Raji (cell line): ENCODE results near the gene TMPRSS11D.

Experiments
- POLR2A ChIP-seq: IDR thresholded peaks from 2 replicates; pipeline ENCODE4 v1.6.1; 2011; ENCODE audit warnings: low read depth, low read length, control low read depth; ENCODE audit not compliant: insufficient read depth

Gene TMPRSS11D

DNA sequence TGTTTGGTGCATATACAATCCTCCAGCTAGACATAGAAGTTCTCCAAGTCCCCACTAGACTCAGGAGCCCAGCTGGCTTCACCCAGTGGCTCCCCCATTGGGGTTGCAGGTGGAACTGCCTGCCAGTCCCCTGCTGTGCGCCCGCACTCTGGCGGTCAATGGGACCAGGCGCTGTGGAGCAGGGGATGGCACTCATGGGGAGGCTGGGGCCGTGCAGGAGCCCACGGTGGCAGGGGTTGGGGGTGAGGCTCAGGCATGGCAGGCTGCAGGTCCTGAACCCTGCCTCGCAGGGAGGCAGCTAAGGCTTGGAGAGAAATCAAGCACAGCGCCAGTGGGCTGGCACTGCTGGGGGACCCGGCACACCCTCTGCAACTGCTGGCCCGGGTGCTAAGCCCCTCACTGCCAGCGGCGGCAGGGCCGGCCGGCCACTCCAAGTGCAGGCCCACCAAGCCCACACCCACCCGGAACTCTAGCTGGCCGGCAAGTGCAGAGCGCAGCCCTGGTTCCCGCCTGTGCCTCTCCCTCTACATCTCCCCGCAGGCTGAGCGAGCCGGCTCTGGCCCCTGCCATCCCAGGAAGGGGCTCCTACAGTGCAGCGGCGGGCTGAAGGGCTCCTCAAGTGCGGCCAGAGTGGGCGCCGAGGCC is 12.7 kb upstream of the TMPRSS11D start:
- TF ChIP-seq POLR2A: no peak

DNA sequence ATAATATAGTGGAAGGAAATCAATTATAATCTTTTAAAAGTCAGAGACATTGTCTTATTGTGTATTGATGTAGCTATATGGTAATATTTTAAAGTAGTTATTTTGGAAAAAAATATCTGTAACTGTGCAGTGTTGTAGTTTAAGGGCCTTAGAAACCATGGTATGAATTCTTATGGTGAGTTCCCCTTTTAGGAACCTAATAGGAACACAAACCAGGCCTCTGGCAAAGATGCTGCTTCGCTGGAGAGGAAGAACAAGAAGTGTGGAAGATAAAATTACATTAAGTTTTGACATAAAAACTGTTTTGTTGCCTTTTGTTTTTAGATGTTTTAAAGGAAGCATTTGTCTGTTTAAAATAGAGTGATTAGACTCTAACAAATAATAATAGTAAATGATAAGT is 10.9 kb upstream of the TMPRSS11D start:
- no peak for TF ChIP-seq POLR2A

DNA sequence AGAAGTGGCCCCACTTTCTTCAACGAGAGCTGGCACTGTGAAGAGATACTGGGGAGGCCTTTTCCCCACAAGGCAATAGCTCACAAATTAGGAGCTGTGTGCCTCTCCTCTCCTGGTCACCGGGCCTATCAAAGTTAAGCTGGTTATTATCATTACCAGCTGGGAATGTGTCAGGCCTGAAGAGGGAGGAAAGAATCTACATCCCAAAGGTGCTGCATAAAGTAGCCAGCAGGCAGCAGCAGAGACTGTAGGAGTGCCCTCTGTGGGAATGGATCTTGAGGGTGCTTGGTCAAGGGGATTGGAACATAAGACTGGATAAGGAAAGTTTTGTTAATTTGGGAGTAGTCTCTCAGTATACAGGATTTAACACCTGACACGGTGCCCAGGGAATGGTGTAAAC is 9.1 kb upstream of the TMPRSS11D start:
- no peak for TF ChIP-seq POLR2A

DNA sequence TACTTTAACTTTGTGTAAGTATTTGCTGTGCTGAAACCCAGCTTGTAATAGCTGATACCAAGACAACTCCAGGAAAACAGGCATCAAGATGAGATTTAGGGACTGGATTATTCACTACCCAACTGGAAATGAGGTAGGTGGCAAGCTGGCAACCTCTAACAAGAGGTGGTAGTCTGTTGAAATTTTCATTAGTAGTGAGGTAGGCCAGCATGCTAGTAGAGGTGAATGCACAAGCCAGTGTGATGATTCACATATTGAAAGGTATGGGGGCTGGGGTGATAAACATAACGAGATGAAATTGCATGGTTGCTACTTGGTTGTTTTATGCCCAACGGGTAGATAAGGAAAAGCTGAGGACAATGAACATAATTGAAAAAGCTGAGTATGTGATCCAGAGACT is 8.5 kb upstream of the TMPRSS11D start:
- no peak for TF ChIP-seq POLR2A

DNA sequence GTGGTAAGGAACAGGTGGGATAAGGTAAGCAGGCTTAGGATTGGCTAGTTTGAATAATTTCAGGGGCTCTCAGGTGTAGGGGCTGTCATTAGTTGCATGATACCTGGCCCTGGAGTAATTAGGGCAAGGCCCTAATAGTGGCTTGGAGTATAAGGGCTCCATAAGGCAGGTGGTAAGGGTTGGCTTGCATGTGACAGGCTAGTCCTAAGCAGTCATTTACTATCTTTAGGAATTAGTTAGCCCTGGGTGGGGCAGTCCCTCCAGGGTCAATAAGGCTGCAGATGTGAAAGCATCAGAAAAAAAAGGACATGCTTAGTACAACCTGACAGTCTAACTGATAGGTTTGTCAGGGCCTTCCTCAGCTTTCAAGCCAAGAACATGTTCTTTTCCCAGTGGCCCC is 7.8 kb upstream of the TMPRSS11D start:
- no peak for TF ChIP-seq POLR2A

DNA sequence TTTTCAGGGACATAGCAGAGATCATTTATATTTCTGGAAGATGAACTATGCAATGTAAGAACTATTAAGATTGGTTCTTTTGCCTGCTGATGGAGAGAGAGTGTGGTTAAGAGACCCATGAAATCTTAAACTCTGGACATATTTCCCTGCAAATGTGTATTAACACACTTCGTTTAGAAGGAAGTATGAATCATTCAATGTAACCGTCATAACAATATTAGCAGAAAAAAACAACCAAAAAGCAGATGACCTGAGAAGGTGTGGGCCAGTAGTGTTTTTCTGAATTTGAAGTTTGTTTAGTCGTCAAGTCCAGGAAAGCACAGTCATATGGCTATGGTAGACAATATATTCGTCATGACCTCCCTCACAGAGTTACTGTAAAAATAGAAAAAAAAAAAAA is 2.5 kb upstream of the TMPRSS11D start:
- TF ChIP-seq POLR2A: no peak

DNA sequence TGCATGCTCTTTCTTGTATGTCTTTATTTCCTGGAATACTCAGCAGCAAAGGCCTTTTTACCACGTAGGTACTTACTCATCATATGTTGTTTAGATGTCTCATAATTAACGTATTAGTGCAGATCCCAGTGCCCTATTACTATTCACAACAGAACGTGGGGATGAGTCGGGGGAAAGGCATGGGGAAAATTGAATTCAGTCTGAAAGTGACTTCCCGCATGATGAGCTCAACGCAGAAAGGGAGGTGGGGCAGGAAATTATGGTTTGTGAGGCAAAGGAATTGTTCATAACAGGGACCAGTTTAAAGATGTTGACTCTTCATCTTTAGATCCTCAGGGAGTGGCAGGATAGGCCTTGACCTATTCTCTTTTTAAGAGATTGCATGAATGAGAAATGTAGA is 2.0 kb upstream of the TMPRSS11D start:
- TF ChIP-seq POLR2A: no peak

DNA sequence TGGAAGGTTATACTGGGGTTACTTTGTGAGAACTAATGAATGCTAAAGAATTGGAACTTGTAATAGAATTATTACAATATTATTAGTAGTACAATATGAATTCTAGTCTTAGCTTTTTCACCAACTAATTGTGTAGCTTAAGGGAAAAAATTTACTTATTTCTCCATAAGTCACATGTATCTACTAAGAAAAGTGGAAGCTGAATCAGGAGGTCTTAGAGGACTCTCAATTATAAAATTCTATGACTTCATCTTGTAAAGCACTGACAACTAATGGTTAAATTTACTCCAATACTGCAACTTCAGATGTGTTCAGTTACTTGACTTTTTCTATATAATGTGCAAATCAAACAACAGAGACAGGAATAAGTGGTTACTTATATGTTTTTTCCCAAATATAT is 899 bp upstream of the TMPRSS11D start:
- no peak for TF ChIP-seq POLR2A

DNA sequence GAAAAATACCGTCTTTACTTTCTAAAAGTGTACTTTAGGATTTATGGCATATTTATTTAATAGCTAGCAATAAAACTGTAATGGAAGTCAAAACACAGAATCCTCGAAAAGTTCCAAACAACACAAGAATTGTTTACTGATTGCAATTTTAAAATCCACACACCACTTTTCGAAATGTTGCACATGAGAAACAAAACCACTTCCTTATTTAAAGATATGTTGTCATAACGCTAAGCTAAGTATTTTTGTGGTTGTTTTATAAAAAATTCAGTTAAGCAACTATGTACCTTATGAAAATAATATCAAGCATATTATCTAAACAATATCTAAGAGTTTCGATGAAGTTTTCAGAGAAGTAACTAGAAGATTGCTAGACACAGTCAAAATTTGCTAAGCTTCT is 344 bp downstream of the TMPRSS11D start:
- no peak for TF ChIP-seq POLR2A

DNA sequence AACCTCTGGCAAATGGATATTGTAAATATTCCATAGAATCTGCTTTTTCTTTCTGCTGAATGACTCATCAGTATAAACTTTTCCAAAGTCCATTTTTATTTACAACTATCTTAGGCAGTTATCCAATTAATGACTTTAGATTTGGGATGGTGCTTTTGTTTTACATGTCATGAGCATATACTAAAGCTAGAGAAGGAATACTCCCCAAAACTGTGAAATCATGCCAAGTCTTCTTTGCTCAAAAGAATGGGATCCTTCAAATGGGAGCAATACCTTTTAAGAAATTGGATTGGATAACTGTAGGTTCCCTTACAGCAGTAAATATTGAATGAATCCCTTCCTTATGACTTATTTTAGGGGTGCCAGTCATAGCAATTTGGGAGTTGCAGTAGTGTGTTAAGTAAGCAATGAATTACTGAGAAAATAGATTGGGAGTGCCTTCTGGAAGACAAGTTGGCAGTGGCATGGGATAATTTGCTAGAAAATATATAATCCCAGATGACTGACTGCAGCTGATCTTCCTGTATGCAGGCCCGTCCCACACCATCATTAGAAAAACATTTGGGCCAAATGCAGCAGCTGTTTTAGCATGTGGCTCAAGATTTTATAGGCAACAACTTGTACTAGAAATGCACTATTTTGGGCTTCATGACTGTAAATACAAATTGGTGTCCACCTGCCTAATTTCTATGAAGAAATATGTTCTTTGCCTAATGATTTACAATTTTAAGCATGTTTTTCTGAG is 2.8 kb downstream of the TMPRSS11D start:
- TF ChIP-seq POLR2A: no peak

DNA sequence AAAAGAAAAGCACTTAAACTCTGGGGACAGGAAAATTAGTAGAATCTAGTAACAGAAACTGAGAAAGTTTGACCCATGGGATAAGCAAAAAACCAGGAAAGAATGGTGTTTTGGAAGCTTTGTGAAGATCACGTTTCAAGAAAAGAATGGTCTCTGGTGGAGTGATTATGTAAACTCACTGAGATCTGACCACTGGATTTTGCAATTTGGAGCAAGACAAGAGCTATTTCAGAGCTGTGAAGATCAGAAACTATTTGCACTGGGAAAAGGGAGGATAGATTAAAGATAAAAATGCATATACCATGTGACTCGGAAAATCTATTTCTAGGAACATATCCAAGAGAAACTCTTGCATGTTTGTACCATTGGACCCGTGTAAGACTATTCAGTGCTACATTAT is 4.3 kb downstream of the TMPRSS11D start:
- no peak for TF ChIP-seq POLR2A

DNA sequence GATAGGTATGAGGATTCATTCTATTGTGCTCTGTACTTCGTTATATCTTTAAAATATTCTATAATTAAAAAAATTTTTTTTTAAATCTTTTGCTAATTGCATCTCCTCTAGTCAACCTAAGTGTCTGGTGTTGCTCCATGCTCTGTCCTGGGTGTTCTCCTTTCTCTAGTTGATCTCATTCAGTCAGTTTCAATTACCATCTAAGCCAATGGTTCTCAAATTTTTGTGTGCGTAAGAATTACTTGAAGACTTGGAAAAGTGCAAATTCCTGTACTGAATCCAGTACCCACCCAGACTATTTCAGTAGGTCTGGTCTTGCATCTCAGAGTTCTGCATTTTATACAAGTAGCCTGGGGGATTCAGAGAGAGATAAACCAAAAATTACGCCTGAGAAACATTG is 6.7 kb downstream of the TMPRSS11D start:
- no peak for TF ChIP-seq POLR2A

DNA sequence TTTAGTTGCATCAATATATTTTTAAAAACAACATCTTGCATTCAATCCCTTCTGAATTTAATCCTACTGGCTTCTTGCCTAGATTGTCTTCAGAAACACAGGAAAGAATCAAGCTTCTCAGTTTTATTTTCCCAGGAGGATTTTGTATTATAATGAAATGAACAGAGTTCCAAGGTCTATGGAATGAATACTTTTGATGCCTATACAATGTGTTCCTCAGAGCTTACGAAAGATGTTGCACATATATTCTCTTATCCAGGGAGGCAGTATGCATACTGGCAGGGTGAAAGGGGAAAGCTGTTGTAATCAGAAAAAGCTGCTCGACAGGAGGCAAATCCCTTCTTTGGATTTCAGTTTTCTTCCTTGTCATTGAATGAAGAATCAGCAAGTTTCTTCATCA is 8.8 kb downstream of the TMPRSS11D start:
- TF ChIP-seq POLR2A: no peak

DNA sequence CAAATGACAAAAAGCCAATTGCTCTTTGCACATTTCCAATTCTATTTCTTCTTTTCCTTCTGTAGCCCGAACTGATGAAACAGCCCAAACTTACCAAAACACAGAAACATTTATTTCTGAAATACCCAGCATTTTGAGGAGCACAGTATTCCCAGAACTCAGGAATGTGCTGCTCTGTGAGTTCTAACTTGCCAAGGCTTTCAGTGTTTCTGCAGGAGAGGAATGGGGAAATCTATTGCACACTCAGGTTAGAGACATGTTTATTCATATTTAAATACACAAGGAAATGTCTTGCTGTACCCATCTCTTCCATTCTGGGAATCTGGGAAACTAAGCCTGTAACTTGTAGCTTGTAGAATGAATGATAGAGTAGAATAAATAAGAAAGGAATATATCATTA is 10.7 kb downstream of the TMPRSS11D start:
- TF ChIP-seq POLR2A: no peak

DNA sequence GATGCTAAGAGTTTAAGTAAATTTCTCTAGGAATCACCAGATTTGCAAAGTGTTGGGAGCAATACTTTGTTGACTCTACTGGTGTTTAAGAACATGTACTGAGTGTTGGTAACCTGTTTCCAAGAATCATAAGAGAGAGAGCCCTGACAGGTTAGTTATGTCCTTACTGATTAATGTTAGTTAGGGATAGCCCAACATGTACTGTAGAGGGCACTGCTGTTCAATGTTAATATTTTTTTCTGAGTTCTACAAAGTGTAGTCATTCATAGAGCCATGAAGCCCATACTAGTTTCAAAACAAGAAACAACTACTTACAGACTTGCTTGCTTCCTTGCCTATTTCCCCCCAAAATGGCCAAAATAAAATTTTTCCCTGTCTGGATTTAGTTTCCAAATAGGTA is 11.9 kb downstream of the TMPRSS11D start:
- TF ChIP-seq POLR2A: no peak

DNA sequence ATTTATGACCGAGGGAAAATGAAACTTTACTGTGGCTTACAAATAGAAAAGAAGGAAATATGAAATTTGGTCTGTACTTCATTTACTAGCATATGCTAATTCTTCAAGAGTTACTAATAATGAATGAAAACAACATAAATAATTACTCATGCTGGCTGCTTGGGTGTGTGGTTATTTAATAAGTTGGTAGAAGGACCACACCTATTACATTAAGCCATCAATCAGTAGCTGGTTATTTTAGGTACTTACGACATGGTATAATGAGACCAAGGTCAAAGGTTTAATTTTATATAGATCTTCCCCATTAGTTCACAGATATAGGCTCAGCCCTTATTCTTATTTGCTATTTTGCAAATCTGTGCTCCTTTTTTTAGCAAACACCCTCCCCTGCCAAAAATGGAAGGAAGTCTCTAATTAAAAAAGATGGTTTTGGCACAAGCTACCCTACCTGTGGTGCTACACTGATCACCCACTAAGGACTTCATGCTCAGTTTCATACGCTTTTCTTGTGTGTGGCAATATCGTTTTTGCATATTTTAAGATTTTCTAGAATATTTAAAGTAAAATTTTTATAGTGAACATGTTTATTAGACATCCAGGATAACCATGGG is 14.1 kb downstream of the TMPRSS11D start:
- no peak for TF ChIP-seq POLR2A
